GM12878 (cell line): ENCODE measurements around the gene ACVR2A. TPM values are rescaled to one million over a fixed set of nuclear protein-coding genes. Genes with fewer than 3 reads are reported as not detected.

Source experiments
- ATAC-seq: fragments of 200-7000 bp; cut with Tn5 transposase; 3 replicates; pipeline ENCODE4 v1.9.1; 2020; ENCODE audit warnings: mild to moderate bottlenecking, moderate library complexity
- BruUV-seq: library from RNA; stranded (reverse); fragments of 400-500 nt; replicated peaks from 2 replicates; lab custom pipeline; 2021; lab: Mats Ljungman, UMichigan
- CTCF ChIA-PET: fragments of 300-600 bp; sonication (Branson Sonifier 250); formaldehyde crosslinking; extraction: SDS; loops from one replicate; lab custom pipeline; 2021; ENCODE audit warnings: inconsistent platforms; lab: Yijun Ruan, JAX
- POLR2A ChIA-PET: fragments of 350-600 bp; formaldehyde crosslinking; extraction: SDS; loops from one replicate; lab custom pipeline; 2021; ENCODE audit warnings: inconsistent platforms; lab: Charles Lee
- RAD21 ChIA-PET: fragments of 300-600 bp; sonication (Branson Sonifier 250); formaldehyde crosslinking; loops from one replicate; lab custom pipeline; 2023; ENCODE audit warnings: antibody characterized with exemption; ENCODE audit not compliant: unreplicated experiment; lab: Charles Lee
- SMC1A ChIA-PET: fragments of 300-600 bp; sonication (Branson Sonifier 250); formaldehyde crosslinking; loops from one replicate; lab custom pipeline; 2023; ENCODE audit not compliant: unreplicated experiment, uncharacterized antibody; lab: Charles Lee
- DNase-seq: peaks from one replicate; pipeline ENCODE4 v3.0.0-alpha.2; 2011; ENCODE audit warnings: low read depth, low spot score
- FAIRE-seq: peaks from 3 replicates; lab custom pipeline; 2011; peaks lifted over from hg19 to GRCh38; lab: Jason Lieb, UNC
- H2AFZ ChIP-seq: 2 replicates; pipeline ENCODE4 v1.6.0; 2011; ENCODE audit warnings: low read depth, low read length, control low read depth; ENCODE audit not compliant: control insufficient read depth
- H3K27ac ChIP-seq: 2 replicates; pipeline ENCODE4 v1.5.1; 2011; ENCODE audit warnings: control low read depth; ENCODE audit not compliant: control insufficient read depth, insufficient read depth
- H3K27me3 ChIP-seq, 2 experiments: replicated peaks in 1 of 2; 2 replicates each; pipeline versions ENCODE4 v1.6.0 to v1.6.1; 2011; ENCODE audit warnings: low read length in 1 of 2; ENCODE audit not compliant: control insufficient read depth in 2 of 2, insufficient read depth in 2 of 2
- H3K36me3 ChIP-seq, 2 experiments: 2 replicates each; pipeline ENCODE4 v1.5.1; 2011; ENCODE audit warnings: low read length in 1 of 2; ENCODE audit not compliant: control insufficient read depth in 2 of 2, insufficient read depth in 2 of 2
- H3K4me1 ChIP-seq: 2 replicates; pipeline ENCODE4 v1.6.1; 2011; ENCODE audit warnings: mild to moderate bottlenecking, low read length, moderate library complexity, mixed read lengths; ENCODE audit not compliant: control insufficient read depth, insufficient read depth
- H3K4me2 ChIP-seq: 2 replicates; pipeline ENCODE4 v1.6.0; 2011; ENCODE audit warnings: control low read depth; ENCODE audit not compliant: control insufficient read depth, insufficient read depth
- H3K4me3 ChIP-seq: fragments of 200-600 bp; sonication (generic); 2 replicates; pipeline ENCODE4 v1.5.1; 2016
- H3K79me2 ChIP-seq: 2 replicates; pipeline ENCODE4 v1.6.0; 2011; ENCODE audit warnings: low read length; ENCODE audit not compliant: control insufficient read depth, insufficient read depth
- H3K9ac ChIP-seq: 2 replicates; pipeline ENCODE4 v1.8.0; 2011; ENCODE audit warnings: low read length, control low read depth, mixed read lengths; ENCODE audit not compliant: control insufficient read depth, insufficient read depth
- H3K9me3 ChIP-seq: replicated peaks from 3 replicates; pipeline ENCODE4 v1.5.1; 2011; ENCODE audit warnings: mild to moderate bottlenecking, low read length; ENCODE audit not compliant: control insufficient read depth, insufficient read depth
- H4K20me1 ChIP-seq: 2 replicates; pipeline ENCODE4 v1.6.0; 2011; ENCODE audit not compliant: control insufficient read depth, insufficient read depth
- CEBPB ChIP-seq, 2 experiments: fragments of 150-350 bp in 1 of 2; IDR thresholded peaks; 2 replicates each; pipeline ENCODE4 v1.6.1; 2012 to 2014; ENCODE audit warnings: low read depth in 2 of 2, low read length in 2 of 2, borderline replicate concordance in 1 of 2, inconsistent platforms in 1 of 2
- NFIC ChIP-seq: IDR thresholded peaks from 2 replicates; pipeline ENCODE4 v1.6.1; 2012; ENCODE audit warnings: low read depth, mild to moderate bottlenecking, inconsistent platforms, low read length, moderate library complexity
- PAX8 ChIP-seq: fragments of 450-650 bp; IDR thresholded peaks from 2 replicates; pipeline ENCODE4 v1.6.1; 2017; ENCODE audit warnings: mild to moderate bottlenecking, moderate library complexity
- POLR2AphosphoS5 ChIP-seq: IDR thresholded peaks from 2 replicates; pipeline ENCODE4 v1.6.1; 2011; ENCODE audit warnings: mild to moderate bottlenecking, low read length, inconsistent platforms
- RELA ChIP-seq: fragments of 450-650 bp; IDR thresholded peaks from 2 replicates; pipeline ENCODE4 v1.8.0; 2014; ENCODE audit warnings: borderline replicate concordance; ENCODE audit not compliant: partially characterized antibody
- SMC3 ChIP-seq: IDR thresholded peaks from 2 replicates; pipeline ENCODE4 v1.6.1; 2011; ENCODE audit warnings: low read length, improper control_type of control experiment, borderline replicate concordance
- WGBS: methylation state at CpG from one replicate; pipeline ENCODE4 v1.1.6; 2016; ENCODE audit warnings: low lambda C conversion rate; ENCODE audit not compliant: insufficient replicate concordance, insufficient coverage; ENCODE audit errors: missing lambda C conversion rate; 5-methylcytosine and 5-hydroxymethylcytosine counted together
- in situ Hi-C: fragments of 300-500 bp; cut with MboI; formaldehyde crosslinking; loops from 9 replicates; pipeline ENCODE4 v1.14.3; 2018; ENCODE audit warnings: mixed read lengths
- intact Hi-C: fragments of 100-400 bp; cut with micrococcal nuclease; formaldehyde crosslinking; loops from one replicate; pipeline ENCODE4 v1.14.2; 2022; ENCODE audit not compliant: unreplicated experiment
- polyA plus RNA-seq, 11 experiments: library from polyadenylated mRNA; depleted of rRNA in 4 of 11; unstranded in 6 of 11; stranded (reverse) in 5 of 11; fragments of >200 nt; fragmentation: Nextera tagmentation in 4 of 11; fragmentation: Illumina TruSeq in 1 of 11; extraction: Ambion mirVana in 4 of 11; extraction: Trizol in 1 of 11; gene quantifications; 1 replicate in 1 of 11; 2 replicates in 10 of 11; pipeline versions ENCODE4 v1.2.1 to v1.2.3, GENCODE V29; 2011 to 2016; ENCODE audit warnings: inconsistent platforms in 2 of 11, missing spikeins in 2 of 11, low read depth in 1 of 11
- total RNA-seq, 4 experiments: library from RNA; depleted of rRNA in 3 of 4; stranded (reverse); fragments of >200 nt in 3 of 4; fragmentation: Illumina TruSeq in 1 of 4; extraction: Trizol in 1 of 4; gene quantifications; 2 replicates each; pipeline versions ENCODE4 v1.2.1 to v1.2.3, GENCODE V29; 2013 to 2021
- TF ChIP-seq, protein P1 (sequence below): fragments of 450-650 bp; conservative IDR thresholded peaks from 2 replicates; pipeline ENCODE4 v1.6.1; 2017; ENCODE audit warnings: mild to moderate bottlenecking, moderate library complexity
- TF ChIP-seq, protein P2 (sequence below): IDR thresholded peaks from 2 replicates; pipeline ENCODE4 v1.6.1; 2011; ENCODE audit warnings: low read depth, low read length, improper control_type of control experiment, borderline replicate concordance
- TF ChIP-seq, protein P3 (sequence below): fragments of 450-650 bp; IDR thresholded peaks from 2 replicates; pipeline ENCODE4 v1.6.1; 2018; ENCODE audit warnings: mild to moderate bottlenecking, low read depth, moderate library complexity; ENCODE audit not compliant: partially characterized antibody

ACVR2A gene
- total and polyA plus RNA-seq, 10 of the 15 experiments (the other 5 are each of a cell fraction or from before 2014, with no cell fraction given): 0.42 to 3.0 (median 1.7) TPM

DNA sequence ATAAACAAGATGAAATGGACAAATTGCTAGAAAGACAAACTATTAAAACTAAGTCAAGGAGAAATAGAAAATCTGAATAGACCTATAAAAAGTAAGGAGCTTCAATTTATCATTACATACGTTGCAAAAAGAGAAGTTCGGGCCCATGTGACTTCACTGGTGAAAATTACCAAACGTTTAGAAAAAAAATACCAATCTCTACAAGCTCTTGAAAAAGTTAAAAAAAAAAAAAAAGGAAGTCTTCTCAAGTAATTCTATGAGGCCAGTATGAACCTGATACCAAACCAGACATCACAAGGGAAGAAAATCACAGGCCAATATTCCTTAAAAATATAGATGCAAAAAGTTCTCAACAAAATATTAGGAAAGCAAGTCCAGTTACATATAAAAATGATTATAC lies 20.2 kb upstream of the ACVR2A start (continued):
- TF ChIP-seq POLR2AphosphoS5: no peak
- TF ChIP-seq, protein P1, sequence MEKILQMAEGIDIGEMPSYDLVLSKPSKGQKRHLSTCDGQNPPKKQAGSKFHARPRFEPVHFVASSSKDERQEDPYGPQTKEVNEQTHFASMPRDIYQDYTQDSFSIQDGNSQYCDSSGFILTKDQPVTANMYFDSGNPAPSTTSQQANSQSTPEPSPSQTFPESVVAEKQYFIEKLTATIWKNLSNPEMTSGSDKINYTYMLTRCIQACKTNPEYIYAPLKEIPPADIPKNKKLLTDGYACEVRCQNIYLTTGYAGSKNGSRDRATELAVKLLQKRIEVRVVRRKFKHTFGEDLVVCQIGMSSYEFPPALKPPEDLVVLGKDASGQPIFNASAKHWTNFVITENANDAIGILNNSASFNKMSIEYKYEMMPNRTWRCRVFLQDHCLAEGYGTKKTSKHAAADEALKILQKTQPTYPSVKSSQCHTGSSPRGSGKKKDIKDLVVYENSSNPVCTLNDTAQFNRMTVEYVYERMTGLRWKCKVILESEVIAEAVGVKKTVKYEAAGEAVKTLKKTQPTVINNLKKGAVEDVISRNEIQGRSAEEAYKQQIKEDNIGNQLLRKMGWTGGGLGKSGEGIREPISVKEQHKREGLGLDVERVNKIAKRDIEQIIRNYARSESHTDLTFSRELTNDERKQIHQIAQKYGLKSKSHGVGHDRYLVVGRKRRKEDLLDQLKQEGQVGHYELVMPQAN: no peak

DNA sequence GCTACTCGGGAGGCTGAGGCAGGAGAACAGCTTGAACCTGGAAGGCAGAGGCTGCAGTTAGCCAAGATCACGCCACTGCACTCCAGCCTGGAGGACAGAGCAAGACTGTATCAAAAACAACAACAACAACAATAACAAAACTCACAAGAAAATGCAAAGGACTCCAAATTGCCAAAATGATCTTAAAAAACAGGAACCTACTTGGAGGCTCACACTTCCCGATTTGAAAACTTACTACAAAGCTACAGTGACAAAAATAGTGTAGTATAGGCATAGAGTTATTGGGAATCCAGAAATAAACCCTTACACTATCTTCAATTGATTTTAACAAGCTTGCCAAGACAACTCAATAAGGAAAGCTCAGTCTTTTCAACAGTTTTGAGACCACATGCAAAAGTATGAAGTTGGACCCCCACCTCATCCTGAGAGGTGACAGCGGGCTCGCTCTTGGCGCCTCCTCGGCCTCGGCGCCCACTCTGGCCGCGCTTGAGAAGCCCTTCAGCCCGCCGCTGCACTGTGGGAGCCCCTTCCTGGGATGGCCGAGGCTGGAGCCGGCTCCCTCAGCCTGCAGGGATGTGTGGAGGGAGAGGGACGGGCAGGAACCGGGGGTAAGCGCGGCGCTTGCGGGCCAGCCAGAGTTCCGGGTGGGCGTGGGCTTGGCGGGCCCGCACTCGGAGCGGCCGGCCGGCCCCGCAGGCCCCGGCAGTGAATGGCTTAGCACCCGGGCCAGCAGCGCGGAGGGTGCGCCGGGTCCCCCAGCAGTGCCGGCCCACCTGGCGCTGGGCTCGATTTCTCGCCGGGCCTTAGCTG lies 18.3 kb upstream of the ACVR2A start:
- in situ Hi-C loops (no loop called here), intact Hi-C loops (no loop called here)
- Histone ChIP-seq H3K27me3 (no peaks in the 10 kb centered on the region), H4K20me1 (no peaks in the 10 kb centered on the region), H3K79me2 (no peaks in the 10 kb centered on the region), H3K9ac (no peak overlapping the region), H3K4me3 (no peak overlapping the region), H3K36me3 (no peaks in the 10 kb centered on the region), H3K4me2 (no peak overlapping the region), H3K9me3 (no peaks in the 10 kb centered on the region; the same call in 1 of the 3 replicates), H3K4me1 (no peaks in the 10 kb centered on the region), H3K27ac (no peak overlapping the region), H2AFZ (no peak overlapping the region)
- DNase-seq (no peak), FAIRE-seq (no peak), ATAC-seq (no peak)
- TF ChIP-seq PAX8: no peak
- TF ChIP-seq, protein P2, sequence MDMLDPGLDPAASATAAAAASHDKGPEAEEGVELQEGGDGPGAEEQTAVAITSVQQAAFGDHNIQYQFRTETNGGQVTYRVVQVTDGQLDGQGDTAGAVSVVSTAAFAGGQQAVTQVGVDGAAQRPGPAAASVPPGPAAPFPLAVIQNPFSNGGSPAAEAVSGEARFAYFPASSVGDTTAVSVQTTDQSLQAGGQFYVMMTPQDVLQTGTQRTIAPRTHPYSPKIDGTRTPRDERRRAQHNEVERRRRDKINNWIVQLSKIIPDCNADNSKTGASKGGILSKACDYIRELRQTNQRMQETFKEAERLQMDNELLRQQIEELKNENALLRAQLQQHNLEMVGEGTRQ: no peak
- TF ChIP-seq NFIC: no peak
- TF ChIP-seq SMC3: no peak
- TF ChIP-seq, protein P3, sequence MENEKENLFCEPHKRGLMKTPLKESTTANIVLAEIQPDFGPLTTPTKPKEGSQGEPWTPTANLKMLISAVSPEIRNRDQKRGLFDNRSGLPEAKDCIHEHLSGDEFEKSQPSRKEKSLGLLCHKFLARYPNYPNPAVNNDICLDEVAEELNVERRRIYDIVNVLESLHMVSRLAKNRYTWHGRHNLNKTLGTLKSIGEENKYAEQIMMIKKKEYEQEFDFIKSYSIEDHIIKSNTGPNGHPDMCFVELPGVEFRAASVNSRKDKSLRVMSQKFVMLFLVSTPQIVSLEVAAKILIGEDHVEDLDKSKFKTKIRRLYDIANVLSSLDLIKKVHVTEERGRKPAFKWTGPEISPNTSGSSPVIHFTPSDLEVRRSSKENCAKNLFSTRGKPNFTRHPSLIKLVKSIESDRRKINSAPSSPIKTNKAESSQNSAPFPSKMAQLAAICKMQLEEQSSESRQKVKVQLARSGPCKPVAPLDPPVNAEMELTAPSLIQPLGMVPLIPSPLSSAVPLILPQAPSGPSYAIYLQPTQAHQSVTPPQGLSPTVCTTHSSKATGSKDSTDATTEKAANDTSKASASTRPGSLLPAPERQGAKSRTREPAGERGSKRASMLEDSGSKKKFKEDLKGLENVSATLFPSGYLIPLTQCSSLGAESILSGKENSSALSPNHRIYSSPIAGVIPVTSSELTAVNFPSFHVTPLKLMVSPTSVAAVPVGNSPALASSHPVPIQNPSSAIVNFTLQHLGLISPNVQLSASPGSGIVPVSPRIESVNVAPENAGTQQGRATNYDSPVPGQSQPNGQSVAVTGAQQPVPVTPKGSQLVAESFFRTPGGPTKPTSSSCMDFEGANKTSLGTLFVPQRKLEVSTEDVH: no peak
- TF ChIP-seq CEBPB (IDR thresholded peaks at IDR 0.05; ENCODE audit: borderline replicate concordance in 1 of 2, low read depth in 2 of 2, low read length in 2 of 2): no peak
- no peak for TF ChIP-seq RELA
- BruUV-seq: no TSS peak
- ChIA-PET RAD21 (no interaction called here), CTCF (interaction anchor here (1.1 kb wide), 1 partner anchor 311 kb away, joined by 4 read pairs; no protein-coding TSS in a partner anchor), SMC1A (no interaction called here), POLR2A (interaction anchor here (0.6 kb wide), 1 partner anchor 18 kb away, joined by 3 read pairs; the partner anchor contains the start of gene ACVR2A)
- 82% methylated on average over 34 of the region's 41 CpGs for WGBS
